ENCODE results near the gene ANKRD12. TPM values are rescaled to one million over a fixed set of nuclear protein-coding genes. Genes with fewer than 3 reads are reported as not detected.

The ANKRD12 gene
- polyA plus RNA-seq, 1 donor from 2014 or later, result 32.3 TPM

DNA sequence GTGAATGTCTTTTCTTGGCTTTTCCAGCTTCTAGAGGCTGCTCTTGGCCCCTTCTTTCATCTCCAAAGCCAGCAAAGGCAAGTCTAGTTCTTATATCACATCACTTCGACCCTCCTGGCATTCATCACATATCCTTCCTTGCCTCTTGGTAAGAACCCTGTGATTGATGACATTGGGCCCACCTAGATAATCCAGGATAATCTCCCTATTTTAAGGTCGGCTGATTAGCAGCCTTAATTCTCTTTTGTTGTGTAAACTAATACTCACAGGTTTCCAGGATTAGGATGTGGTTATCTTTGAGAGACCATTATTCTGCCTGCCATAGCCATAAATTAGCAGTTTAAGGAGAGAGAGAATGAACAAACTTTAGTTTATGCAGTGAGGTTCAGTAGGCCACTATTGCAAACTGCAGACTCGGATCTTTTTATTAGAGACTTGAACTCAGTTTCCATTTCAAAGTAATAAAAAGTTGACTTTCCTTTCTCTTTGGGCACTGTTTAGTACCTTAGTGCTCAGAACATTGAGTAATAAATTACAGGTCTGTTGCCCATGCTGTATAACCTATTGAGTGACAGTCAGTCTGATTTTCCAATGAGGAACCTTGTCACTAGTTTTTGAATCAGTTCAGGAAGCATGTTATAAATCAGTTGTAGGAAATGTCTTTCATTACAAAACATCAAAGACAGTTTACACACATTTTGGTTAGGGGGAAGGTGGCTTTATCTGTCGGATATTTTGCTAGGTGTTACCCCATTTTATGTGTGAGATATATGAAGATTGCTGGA lies 29.6 kb upstream of the ANKRD12 start:
- no peak overlapping the region for H3K4me2 ChIP-seq (ENCODE audit: low read length)
- no peaks in the 10 kb centered on the region for H3K36me3 ChIP-seq (ENCODE audit: insufficient read depth, low read length)
- H2AFZ ChIP-seq (ENCODE audit: low read depth, low read length), result no peak overlapping the region
- H3K27me3 ChIP-seq (ENCODE audit: insufficient read depth, low read depth, low read length), result no peaks in the 10 kb centered on the region
- peaks cover 9% of the 10 kb centered on the region for H4K20me1 ChIP-seq (ENCODE audit: insufficient read depth)
- no peaks in the 10 kb centered on the region for H3K9me3 ChIP-seq (ENCODE audit: low read length)
- TF ChIP-seq EZH2 (IDR thresholded peaks at IDR 0.05; ENCODE audit: borderline replicate concordance, insufficient read depth, low read length, poor library complexity, severe bottlenecking), result no peak
- TF ChIP-seq EP300 (conservative IDR thresholded peaks at IDR 0.05; ENCODE audit: poor library complexity, severe bottlenecking), result no peak
- TF ChIP-seq, protein P1, sequence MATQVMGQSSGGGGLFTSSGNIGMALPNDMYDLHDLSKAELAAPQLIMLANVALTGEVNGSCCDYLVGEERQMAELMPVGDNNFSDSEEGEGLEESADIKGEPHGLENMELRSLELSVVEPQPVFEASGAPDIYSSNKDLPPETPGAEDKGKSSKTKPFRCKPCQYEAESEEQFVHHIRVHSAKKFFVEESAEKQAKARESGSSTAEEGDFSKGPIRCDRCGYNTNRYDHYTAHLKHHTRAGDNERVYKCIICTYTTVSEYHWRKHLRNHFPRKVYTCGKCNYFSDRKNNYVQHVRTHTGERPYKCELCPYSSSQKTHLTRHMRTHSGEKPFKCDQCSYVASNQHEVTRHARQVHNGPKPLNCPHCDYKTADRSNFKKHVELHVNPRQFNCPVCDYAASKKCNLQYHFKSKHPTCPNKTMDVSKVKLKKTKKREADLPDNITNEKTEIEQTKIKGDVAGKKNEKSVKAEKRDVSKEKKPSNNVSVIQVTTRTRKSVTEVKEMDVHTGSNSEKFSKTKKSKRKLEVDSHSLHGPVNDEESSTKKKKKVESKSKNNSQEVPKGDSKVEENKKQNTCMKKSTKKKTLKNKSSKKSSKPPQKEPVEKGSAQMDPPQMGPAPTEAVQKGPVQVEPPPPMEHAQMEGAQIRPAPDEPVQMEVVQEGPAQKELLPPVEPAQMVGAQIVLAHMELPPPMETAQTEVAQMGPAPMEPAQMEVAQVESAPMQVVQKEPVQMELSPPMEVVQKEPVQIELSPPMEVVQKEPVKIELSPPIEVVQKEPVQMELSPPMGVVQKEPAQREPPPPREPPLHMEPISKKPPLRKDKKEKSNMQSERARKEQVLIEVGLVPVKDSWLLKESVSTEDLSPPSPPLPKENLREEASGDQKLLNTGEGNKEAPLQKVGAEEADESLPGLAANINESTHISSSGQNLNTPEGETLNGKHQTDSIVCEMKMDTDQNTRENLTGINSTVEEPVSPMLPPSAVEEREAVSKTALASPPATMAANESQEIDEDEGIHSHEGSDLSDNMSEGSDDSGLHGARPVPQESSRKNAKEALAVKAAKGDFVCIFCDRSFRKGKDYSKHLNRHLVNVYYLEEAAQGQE (IDR thresholded peaks at IDR 0.05; ENCODE audit: borderline replicate concordance), result no peak
- TF ChIP-seq SMC3 (conservative IDR thresholded peaks at IDR 0.05; ENCODE audit: poor library complexity), result no peak
- no peak for TF ChIP-seq TAF1 (IDR thresholded peaks at IDR 0.05; ENCODE audit: low read depth)
- no peak for TF ChIP-seq RAD21 (conservative IDR thresholded peaks at IDR 0.05)
- no peak for TF ChIP-seq MXI1 (conservative IDR thresholded peaks at IDR 0.05; ENCODE audit: poor library complexity, severe bottlenecking)
- TF ChIP-seq POLR2AphosphoS5 (IDR thresholded peaks at IDR 0.05), result no peak
- no peak for TF ChIP-seq CTCF (IDR thresholded peaks at IDR 0.05; ENCODE audit: poor library complexity, severe bottlenecking)
- H3K79me2 ChIP-seq (replicated peaks; ENCODE audit: insufficient read depth, low read length), result peaks cover 90% of the 10 kb centered on the region
- H3K4me3 ChIP-seq (ENCODE audit: low read length), result peak overlapping the region; percentile 70
- H3K9me2 ChIP-seq (ENCODE audit: insufficient read depth, low read length), result no peaks in the 10 kb centered on the region
- H3K9ac ChIP-seq (ENCODE audit: low read length), result no peak overlapping the region
- H3K27ac ChIP-seq (ENCODE audit: low read length), result no peak overlapping the region
- H3F3A ChIP-seq (ENCODE audit: insufficient read depth, low read length, poor library complexity, severe bottlenecking), result peaks cover 3% of the 10 kb centered on the region

DNA sequence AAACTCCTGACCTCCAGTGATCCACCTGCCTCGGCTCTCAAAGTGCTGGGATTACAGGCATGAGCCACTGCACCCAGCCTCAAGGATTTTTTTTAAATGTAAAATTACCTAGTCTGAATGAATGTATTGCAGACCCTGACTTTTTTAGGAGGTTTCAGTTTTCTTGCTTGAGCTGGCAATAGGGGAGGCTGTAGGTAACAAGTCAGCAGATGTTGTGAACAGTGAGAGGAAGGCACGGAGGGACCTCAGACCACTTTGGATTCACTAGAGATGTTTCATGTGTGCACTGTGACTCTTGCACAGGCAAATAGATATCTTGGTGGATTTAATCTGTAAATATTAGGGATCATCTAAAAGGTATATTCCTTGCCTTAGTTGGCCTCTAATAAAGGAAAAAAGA lies 27.7 kb upstream of the ANKRD12 start:
- peaks cover 9% of the 10 kb centered on the region for H4K20me1 ChIP-seq (ENCODE audit: insufficient read depth)
- H3K4me2 ChIP-seq (ENCODE audit: low read length), result no peak overlapping the region
- no peak overlapping the region for H3K27ac ChIP-seq (ENCODE audit: low read length)

More for the DNA sequence above, 27.7 kb upstream of the ANKRD12 start:
- H3K9me2 ChIP-seq (ENCODE audit: insufficient read depth, low read length), result no peaks in the 10 kb centered on the region
- H3K4me3 ChIP-seq (ENCODE audit: low read length), result no peak overlapping the region
- H3K79me2 ChIP-seq (replicated peaks; ENCODE audit: insufficient read depth, low read length), result peaks cover 95% of the 10 kb centered on the region
- H3K9ac ChIP-seq (ENCODE audit: low read length), result no peak overlapping the region
- no peaks in the 10 kb centered on the region for H3K27me3 ChIP-seq (ENCODE audit: insufficient read depth, low read depth, low read length)
- no peak overlapping the region for H2AFZ ChIP-seq (ENCODE audit: low read depth, low read length)
- TF ChIP-seq TAF1 (IDR thresholded peaks at IDR 0.05; ENCODE audit: low read depth) (no peak), EZH2 (IDR thresholded peaks at IDR 0.05; ENCODE audit: borderline replicate concordance, insufficient read depth, low read length, poor library complexity, severe bottlenecking) (no peak), MXI1 (conservative IDR thresholded peaks at IDR 0.05; ENCODE audit: poor library complexity, severe bottlenecking) (no peak), POLR2AphosphoS5 (IDR thresholded peaks at IDR 0.05) (no peak), EP300 (conservative IDR thresholded peaks at IDR 0.05; ENCODE audit: poor library complexity, severe bottlenecking) (no peak), RAD21 (conservative IDR thresholded peaks at IDR 0.05) (no peak), SMC3 (conservative IDR thresholded peaks at IDR 0.05; ENCODE audit: poor library complexity) (no peak), CTCF (IDR thresholded peaks at IDR 0.05; ENCODE audit: poor library complexity, severe bottlenecking) (no peak)
- TF ChIP-seq, protein P1 (IDR thresholded peaks at IDR 0.05; ENCODE audit: borderline replicate concordance), result no peak
- no peaks in the 10 kb centered on the region for H3F3A ChIP-seq (ENCODE audit: insufficient read depth, low read length, poor library complexity, severe bottlenecking)
- no peaks in the 10 kb centered on the region for H3K9me3 ChIP-seq (ENCODE audit: low read length)
- no peaks in the 10 kb centered on the region for H3K36me3 ChIP-seq (ENCODE audit: insufficient read depth, low read length)

Measured in neural cell (in vitro differentiated cells).